ENCODE data around the gene SYNGAP1. TPM values are rescaled to one million over a fixed set of nuclear protein-coding genes. Genes with fewer than 3 reads are reported as not detected.

The SYNGAP1 gene
- total and polyA plus RNA-seq, 2 experiments from 2014 or later, result 13.9 to 45.0 TPM

DNA sequence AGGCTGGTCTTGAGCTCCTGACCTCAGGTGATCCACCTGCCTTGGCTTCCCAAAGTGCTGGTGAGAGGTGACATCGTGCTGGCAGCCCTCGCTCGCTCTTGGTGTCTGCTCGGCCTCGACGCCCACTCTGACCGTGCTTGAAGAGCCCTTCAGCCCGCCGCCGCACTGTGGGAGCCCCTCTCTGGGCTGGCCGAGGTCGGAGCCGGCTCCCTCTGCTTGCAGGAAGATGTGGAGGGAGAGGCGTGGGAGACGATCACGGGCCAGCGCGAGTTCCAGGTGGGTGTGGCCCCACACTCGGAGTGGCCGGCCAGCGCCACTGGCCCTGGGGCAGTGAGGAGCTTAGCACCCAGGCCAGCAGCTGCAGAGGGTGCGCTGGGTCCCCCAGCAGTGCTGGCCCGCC lies 82.6 kb downstream of the SYNGAP1 start:
- Mint-ChIP-seq H3K27me3 (ENCODE audit: insufficient read depth, low read depth, poor library complexity) (peaks cover 6% of the 10 kb centered on the region), H3K4me3 (no peak overlapping the region), H3K36me3 (ENCODE audit: low read depth) (peaks cover 9% of the 10 kb centered on the region; the same call in 2 of the 3 replicates), H3K9me3 (peaks cover 37% of the 10 kb centered on the region), H3K27ac (no peak overlapping the region), H3K4me1 (peaks cover 6% of the 10 kb centered on the region; the same call in 2 of the 3 replicates)
- Histone ChIP-seq H3K4me1 (ENCODE audit: insufficient read depth) (0 out of 2 replicates have a peak, but pooled peaks cover 5% of the 10 kb centered on the region), H3K27me3 (ENCODE audit: insufficient read depth) (no peaks in the 10 kb centered on the region), H3K27ac (ENCODE audit: low read depth) (no peak overlapping the region), H3F3A (replicated peaks; ENCODE audit: low read depth) (no peaks in the 10 kb centered on the region), H3K4me2 (no peak overlapping the region), H3K9me2 (ENCODE audit: insufficient read depth) (no peaks in the 10 kb centered on the region), H4K20me1 (replicated peaks; ENCODE audit: insufficient read depth) (no peaks in the 10 kb centered on the region), H3K4me3 (no peak overlapping the region), H2AFZ (no peak overlapping the region), H3K79me2 (replicated peaks; ENCODE audit: insufficient read depth) (no peaks in the 10 kb centered on the region), H3K36me3 (ENCODE audit: insufficient read depth) (no peaks in the 10 kb centered on the region)
- no peak for TF ChIP-seq EZH2phosphoT487 (IDR thresholded peaks at IDR 0.05; ENCODE audit: unreplicated experiment)
- no peak for TF ChIP-seq STAT1 (IDR thresholded peaks at IDR 0.05; ENCODE audit: unreplicated experiment)
- TF ChIP-seq, protein P1, sequence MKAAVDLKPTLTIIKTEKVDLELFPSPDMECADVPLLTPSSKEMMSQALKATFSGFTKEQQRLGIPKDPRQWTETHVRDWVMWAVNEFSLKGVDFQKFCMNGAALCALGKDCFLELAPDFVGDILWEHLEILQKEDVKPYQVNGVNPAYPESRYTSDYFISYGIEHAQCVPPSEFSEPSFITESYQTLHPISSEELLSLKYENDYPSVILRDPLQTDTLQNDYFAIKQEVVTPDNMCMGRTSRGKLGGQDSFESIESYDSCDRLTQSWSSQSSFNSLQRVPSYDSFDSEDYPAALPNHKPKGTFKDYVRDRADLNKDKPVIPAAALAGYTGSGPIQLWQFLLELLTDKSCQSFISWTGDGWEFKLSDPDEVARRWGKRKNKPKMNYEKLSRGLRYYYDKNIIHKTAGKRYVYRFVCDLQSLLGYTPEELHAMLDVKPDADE (IDR thresholded peaks at IDR 0.05), result no peak
- no peak for TF ChIP-seq ZNF331 (CRISPR knock-in tag; IDR thresholded peaks at IDR 0.05; ENCODE audit: low read depth)
- TF ChIP-seq, protein P2, sequence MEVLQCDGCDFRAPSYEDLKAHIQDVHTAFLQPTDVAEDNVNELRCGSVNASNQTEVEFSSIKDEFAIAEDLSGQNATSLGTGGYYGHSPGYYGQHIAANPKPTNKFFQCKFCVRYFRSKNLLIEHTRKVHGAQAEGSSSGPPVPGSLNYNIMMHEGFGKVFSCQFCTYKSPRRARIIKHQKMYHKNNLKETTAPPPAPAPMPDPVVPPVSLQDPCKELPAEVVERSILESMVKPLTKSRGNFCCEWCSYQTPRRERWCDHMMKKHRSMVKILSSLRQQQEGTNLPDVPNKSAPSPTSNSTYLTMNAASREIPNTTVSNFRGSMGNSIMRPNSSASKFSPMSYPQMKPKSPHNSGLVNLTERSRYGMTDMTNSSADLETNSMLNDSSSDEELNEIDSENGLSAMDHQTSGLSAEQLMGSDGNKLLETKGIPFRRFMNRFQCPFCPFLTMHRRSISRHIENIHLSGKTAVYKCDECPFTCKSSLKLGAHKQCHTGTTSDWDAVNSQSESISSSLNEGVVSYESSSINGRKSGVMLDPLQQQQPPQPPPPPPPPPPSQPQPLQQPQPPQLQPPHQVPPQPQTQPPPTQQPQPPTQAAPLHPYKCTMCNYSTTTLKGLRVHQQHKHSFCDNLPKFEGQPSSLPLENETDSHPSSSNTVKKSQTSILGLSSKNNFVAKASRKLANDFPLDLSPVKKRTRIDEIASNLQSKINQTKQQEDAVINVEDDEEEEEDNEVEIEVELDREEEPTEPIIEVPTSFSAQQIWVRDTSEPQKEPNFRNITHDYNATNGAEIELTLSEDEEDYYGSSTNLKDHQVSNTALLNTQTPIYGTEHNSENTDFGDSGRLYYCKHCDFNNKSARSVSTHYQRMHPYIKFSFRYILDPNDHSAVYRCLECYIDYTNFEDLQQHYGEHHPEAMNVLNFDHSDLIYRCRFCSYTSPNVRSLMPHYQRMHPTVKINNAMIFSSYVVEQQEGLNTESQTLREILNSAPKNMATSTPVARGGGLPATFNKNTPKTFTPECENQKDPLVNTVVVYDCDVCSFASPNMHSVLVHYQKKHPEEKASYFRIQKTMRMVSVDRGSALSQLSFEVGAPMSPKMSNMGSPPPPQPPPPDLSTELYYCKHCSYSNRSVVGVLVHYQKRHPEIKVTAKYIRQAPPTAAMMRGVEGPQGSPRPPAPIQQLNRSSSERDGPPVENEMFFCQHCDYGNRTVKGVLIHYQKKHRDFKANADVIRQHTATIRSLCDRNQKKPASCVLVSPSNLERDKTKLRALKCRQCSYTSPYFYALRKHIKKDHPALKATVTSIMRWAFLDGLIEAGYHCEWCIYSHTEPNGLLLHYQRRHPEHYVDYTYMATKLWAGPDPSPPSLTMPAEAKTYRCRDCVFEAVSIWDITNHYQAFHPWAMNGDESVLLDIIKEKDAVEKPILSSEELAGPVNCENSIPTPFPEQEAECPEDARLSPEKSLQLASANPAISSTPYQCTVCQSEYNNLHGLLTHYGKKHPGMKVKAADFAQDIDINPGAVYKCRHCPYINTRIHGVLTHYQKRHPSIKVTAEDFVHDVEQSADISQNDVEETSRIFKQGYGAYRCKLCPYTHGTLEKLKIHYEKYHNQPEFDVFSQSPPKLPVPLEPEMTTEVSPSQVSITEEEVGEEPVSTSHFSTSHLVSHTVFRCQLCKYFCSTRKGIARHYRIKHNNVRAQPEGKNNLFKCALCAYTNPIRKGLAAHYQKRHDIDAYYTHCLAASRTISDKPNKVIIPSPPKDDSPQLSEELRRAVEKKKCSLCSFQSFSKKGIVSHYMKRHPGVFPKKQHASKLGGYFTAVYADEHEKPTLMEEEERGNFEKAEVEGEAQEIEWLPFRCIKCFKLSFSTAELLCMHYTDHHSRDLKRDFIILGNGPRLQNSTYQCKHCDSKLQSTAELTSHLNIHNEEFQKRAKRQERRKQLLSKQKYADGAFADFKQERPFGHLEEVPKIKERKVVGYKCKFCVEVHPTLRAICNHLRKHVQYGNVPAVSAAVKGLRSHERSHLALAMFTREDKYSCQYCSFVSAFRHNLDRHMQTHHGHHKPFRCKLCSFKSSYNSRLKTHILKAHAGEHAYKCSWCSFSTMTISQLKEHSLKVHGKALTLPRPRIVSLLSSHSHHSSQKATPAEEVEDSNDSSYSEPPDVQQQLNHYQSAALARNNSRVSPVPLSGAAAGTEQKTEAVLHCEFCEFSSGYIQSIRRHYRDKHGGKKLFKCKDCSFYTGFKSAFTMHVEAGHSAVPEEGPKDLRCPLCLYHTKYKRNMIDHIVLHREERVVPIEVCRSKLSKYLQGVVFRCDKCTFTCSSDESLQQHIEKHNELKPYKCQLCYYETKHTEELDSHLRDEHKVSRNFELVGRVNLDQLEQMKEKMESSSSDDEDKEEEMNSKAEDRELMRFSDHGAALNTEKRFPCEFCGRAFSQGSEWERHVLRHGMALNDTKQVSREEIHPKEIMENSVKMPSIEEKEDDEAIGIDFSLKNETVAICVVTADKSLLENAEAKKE (CRISPR knock-in tag; IDR thresholded peaks at IDR 0.05), result no peak
- TF ChIP-seq ZNF114 (CRISPR knock-in tag; IDR thresholded peaks at IDR 0.05), result no peak
- TF ChIP-seq EZH2 (IDR thresholded peaks at IDR 0.05; ENCODE audit: low read depth, unreplicated experiment), result no peak
- no peak for TF ChIP-seq NANOG (IDR thresholded peaks at IDR 0.05; ENCODE audit: borderline replicate concordance)
- DNase-seq (ENCODE audit: low spot score) (no peak), ATAC-seq (no peak)

Measured in GM23338 (cell line).